HEK293 (cell line): ENCODE data around the gene DGKZ.
A peak's percentile ranks its signal among the peaks of the same experiment; 100 is the strongest.

Source experiments
- CTCF ChIA-PET: fragments of 350-600 bp; formaldehyde crosslinking; extraction: SDS; loops from one replicate; lab custom pipeline; 2021; ENCODE audit warnings: antibody characterized with exemption; lab: Yijun Ruan, JAX
- POLR2A ChIA-PET: fragments of 300-600 bp; formaldehyde crosslinking; extraction: SDS; loops from one replicate; lab custom pipeline; 2020; ENCODE audit warnings: antibody characterized with exemption, inconsistent platforms; lab: Yijun Ruan, JAX
- H3K27ac ChIP-seq: fragments of 200-500 bp; sonication (Bioruptor generic); 2 replicates; pipeline ENCODE4 v1.5.1; 2014; ENCODE audit warnings: low read depth, low read length, control low read depth, inconsistent platforms; ENCODE audit errors: extremely low read depth
- H3K36me3 ChIP-seq, 2 experiments: fragments of 200-500 bp in 1 of 2; sonication (Bioruptor generic) in 1 of 2; 1 replicate in 1 of 2; 2 replicates in 1 of 2; pipeline ENCODE4 v1.5.1; 2014 to 2017; ENCODE audit warnings: inconsistent platforms in 2 of 2, low read length in 2 of 2; ENCODE audit not compliant: control insufficient read depth in 2 of 2, insufficient read depth in 1 of 2
- H3K4me1 ChIP-seq: fragments of 200-500 bp; sonication (Bioruptor generic); 2 replicates; pipeline ENCODE4 v1.5.1; 2014; ENCODE audit warnings: mild to moderate bottlenecking, low read length, inconsistent platforms; ENCODE audit not compliant: control insufficient read depth, insufficient read depth
- H3K4me3 ChIP-seq: 2 replicates; pipeline ENCODE4 v1.5.1; 2011; ENCODE audit warnings: low read depth, mild to moderate bottlenecking, control low read depth, low read length, moderate library complexity
- H3K9me3 ChIP-seq: fragments of 200-500 bp; sonication (Bioruptor generic); 2 replicates; pipeline ENCODE4 v1.5.1; 2014; ENCODE audit warnings: low read depth, low read length, inconsistent platforms; ENCODE audit not compliant: control insufficient read depth, insufficient read depth
- GLI2 ChIP-seq: fragments of 450-650 bp; formaldehyde crosslinking; IDR thresholded peaks from 2 replicates; pipeline ENCODE4; 2017; ENCODE audit warnings: missing biosample characterization, missing genetic modification characterization, low read depth, borderline replicate concordance
- GLIS2 ChIP-seq: fragments of 450-650 bp; formaldehyde crosslinking; IDR thresholded peaks from 2 replicates; pipeline ENCODE4 v1.5.1; 2016; ENCODE audit warnings: missing biosample characterization, missing genetic modification characterization
- KLF7 ChIP-seq: fragments of 450-650 bp; formaldehyde crosslinking; IDR thresholded peaks from 2 replicates; pipeline ENCODE4 v1.5.1; 2016; ENCODE audit warnings: missing biosample characterization, missing genetic modification characterization, borderline replicate concordance
- SP2 ChIP-seq: fragments of 450-650 bp; formaldehyde crosslinking; IDR thresholded peaks from 2 replicates; pipeline ENCODE4 v1.5.1; 2016; ENCODE audit warnings: missing biosample characterization, missing genetic modification characterization
- ZBTB26 ChIP-seq: fragments of 450-650 bp; formaldehyde crosslinking; optimal IDR thresholded peaks from 2 replicates; pipeline ENCODE3; 2016; ENCODE audit warnings: missing biosample characterization, mild to moderate bottlenecking, missing genetic modification characterization
- ZBTB7A ChIP-seq: fragments of 450-650 bp; formaldehyde crosslinking; IDR thresholded peaks from 2 replicates; pipeline ENCODE4 v1.5.1; 2016; ENCODE audit warnings: low read depth, missing biosample characterization, missing genetic modification characterization
- ZEB2 ChIP-seq: fragments of 450-650 bp; formaldehyde crosslinking; IDR thresholded peaks from 2 replicates; pipeline ENCODE4 v1.5.1; 2016; ENCODE audit warnings: missing biosample characterization, missing genetic modification characterization
- ZFHX2 ChIP-seq: fragments of 450-650 bp; formaldehyde crosslinking; conservative IDR thresholded peaks from 2 replicates; pipeline ENCODE4 v1.5.1; 2016; ENCODE audit warnings: missing biosample characterization, missing genetic modification characterization
- ZFP69B ChIP-seq: fragments of 450-650 bp; formaldehyde crosslinking; IDR thresholded peaks from 2 replicates; pipeline ENCODE4 v1.5.1; 2016; ENCODE audit warnings: missing biosample characterization, missing genetic modification characterization
- ZNF140 ChIP-seq: fragments of 450-650 bp; formaldehyde crosslinking; IDR thresholded peaks from 2 replicates; pipeline ENCODE4 v1.5.1; 2016; ENCODE audit warnings: missing biosample characterization, missing genetic modification characterization
- ZNF16 ChIP-seq: fragments of 450-650 bp; formaldehyde crosslinking; IDR thresholded peaks from 2 replicates; pipeline ENCODE4 v1.5.1; 2016; ENCODE audit warnings: low read depth, missing biosample characterization, missing genetic modification characterization
- ZNF169 ChIP-seq: fragments of 450-650 bp; formaldehyde crosslinking; IDR thresholded peaks from 2 replicates; pipeline ENCODE4 v1.5.1; 2016; ENCODE audit warnings: missing biosample characterization, missing genetic modification characterization
- ZNF280C ChIP-seq: fragments of 450-650 bp; formaldehyde crosslinking; IDR thresholded peaks from 2 replicates; pipeline ENCODE4 v1.5.1; 2016; ENCODE audit warnings: missing biosample characterization, missing genetic modification characterization
- ZNF366 ChIP-seq: fragments of 450-650 bp; formaldehyde crosslinking; conservative IDR thresholded peaks from 2 replicates; pipeline ENCODE4 v1.5.1; 2016; ENCODE audit warnings: missing biosample characterization, missing genetic modification characterization
- ZNF391 ChIP-seq: fragments of 450-650 bp; formaldehyde crosslinking; IDR thresholded peaks from 2 replicates; pipeline ENCODE4 v1.5.1; 2016; ENCODE audit warnings: low read depth, missing biosample characterization, missing genetic modification characterization, borderline replicate concordance
- ZNF423 ChIP-seq: fragments of 450-650 bp; formaldehyde crosslinking; IDR thresholded peaks from 2 replicates; pipeline ENCODE4 v1.5.1; 2016; ENCODE audit warnings: missing biosample characterization, missing genetic modification characterization
- ZNF426 ChIP-seq: fragments of 450-650 bp; formaldehyde crosslinking; IDR thresholded peaks from 2 replicates; pipeline ENCODE4 v1.5.1; 2017; ENCODE audit warnings: missing biosample characterization, missing genetic modification characterization, mild to moderate bottlenecking, inconsistent platforms, moderate library complexity
- ZNF501 ChIP-seq: fragments of 450-650 bp; formaldehyde crosslinking; IDR thresholded peaks from 2 replicates; pipeline ENCODE4 v1.5.1; 2016; ENCODE audit warnings: missing biosample characterization, missing genetic modification characterization
- ZNF518A ChIP-seq: fragments of 450-650 bp; formaldehyde crosslinking; conservative IDR thresholded peaks from 2 replicates; pipeline ENCODE4 v1.5.1; 2016; ENCODE audit warnings: low read depth, missing biosample characterization, missing genetic modification characterization
- ZNF610 ChIP-seq: fragments of 450-650 bp; formaldehyde crosslinking; IDR thresholded peaks from 2 replicates; pipeline ENCODE4 v1.5.1; 2016; ENCODE audit warnings: missing biosample characterization, missing genetic modification characterization, borderline replicate concordance
- ZNF658 ChIP-seq: fragments of 450-650 bp; formaldehyde crosslinking; IDR thresholded peaks from 2 replicates; pipeline ENCODE4; 2016; ENCODE audit warnings: missing biosample characterization, missing genetic modification characterization
- ZNF76 ChIP-seq: fragments of 450-650 bp; formaldehyde crosslinking; IDR thresholded peaks from 2 replicates; pipeline ENCODE4; 2016; ENCODE audit warnings: low read depth, missing biosample characterization, missing genetic modification characterization, borderline replicate concordance
- ZSCAN18 ChIP-seq: fragments of 450-650 bp; formaldehyde crosslinking; IDR thresholded peaks from 2 replicates; pipeline ENCODE4 v1.5.1; 2016; ENCODE audit warnings: missing biosample characterization, missing genetic modification characterization

Gene DGKZ

GRCh38 chr11:46345881-46346484, 1.3 kb upstream of the DGKZ start:
- Histone ChIP-seq H3K27ac (no peak overlapping the region), H3K36me3 (peaks cover 0 to 8% of the 10 kb centered on the region in 2 experiments; a peak in 1 of 3 replicates), H3K4me3 (no peak overlapping the region), H3K9me3 (no peaks in the 10 kb centered on the region), H3K4me1 (no peaks in the 10 kb centered on the region; the same call in 1 of the 2 replicates)
- ChIA-PET CTCF (interaction anchor here (0.6 to 10.0 kb wide), 8 partner anchors 12 to 244 kb away, joined by 3 to 98 read pairs (median 4); no protein-coding TSS in a partner anchor), POLR2A (no interaction called here)
- TF ChIP-seq ZEB2 (tag by site-specific recombination) (no peak), ZNF280C (tag by site-specific recombination) (no peak), ZFHX2 (tag by site-specific recombination) (peak; percentile 22; the same call in 1 of the 2 replicates), ZNF610 (tag by site-specific recombination) (no peak)

GRCh38 chr11:46347637-46348311, 511 bp downstream of the DGKZ start:
- Histone ChIP-seq H3K4me3 (peak overlapping the region; percentile 85), H3K4me1 (no peaks in the 10 kb centered on the region; the same call in 1 of the 2 replicates), H3K9me3 (no peaks in the 10 kb centered on the region), H3K36me3 (peaks cover 0 to 14% of the 10 kb centered on the region in 2 experiments; a peak in 1 of 3 replicates), H3K27ac (peak overlapping the region; percentile 64; the same call in 1 of the 2 replicates)
- POLR2A ChIA-PET = interaction anchor here (0.5 kb wide), 1 partner anchor 252 kb away, joined by 5 read pairs; no protein-coding TSS in a partner anchor
- CTCF ChIA-PET = interaction anchor here (0.6 to 10.0 kb wide), 16 partner anchors 9 to 1185 kb away, joined by 3 to 98 read pairs (median 4); no protein-coding TSS in a partner anchor
- TF ChIP-seq ZNF366 (tag by site-specific recombination) (no peak), ZNF658 (no peak), SP2 (tag by site-specific recombination) (no peak), ZSCAN18 (no peak), ZFP69B (tag by site-specific recombination) (no peak), ZNF169 (tag by site-specific recombination) (no peak), ZNF423 (0 out of 2 replicates have a peak, but pooled peaks have one; percentile 15), ZNF140 (tag by site-specific recombination) (no peak), ZNF518A (tag by site-specific recombination) (no peak), ZNF426 (tag by site-specific recombination) (no peak), ZBTB7A (tag by site-specific recombination) (no peak), ZNF16 (tag by site-specific recombination) (no peak), KLF7 (no peak), GLIS2 (tag by site-specific recombination) (peak; percentile 91), ZBTB26 (tag by site-specific recombination) (peak; percentile 50), ZNF501 (tag by site-specific recombination) (0 out of 2 replicates have a peak, but pooled peaks have one; percentile 31), ZNF76 (tag by site-specific recombination) (no peak), GLI2 (tag by site-specific recombination) (no peak), ZNF391 (tag by site-specific recombination) (no peak), ZFHX2 (tag by site-specific recombination) (peak; percentile 83)
